ENCODE measurements around the gene LMOD1.
"Not testable (repeated sequence)": the region's sequence is repeated elsewhere in the genome, so short reads cannot be mapped to it uniquely, and the experiment has no call there.

Gene LMOD1

GRCh38 chr1:201945863-201946223 lies 505 bp downstream of the LMOD1 start:
- no peak for DNase-seq

GRCh38 chr1:201945157-201945556 lies 1.2 kb downstream of the LMOD1 start:
- no peak for DNase-seq

DNA sequence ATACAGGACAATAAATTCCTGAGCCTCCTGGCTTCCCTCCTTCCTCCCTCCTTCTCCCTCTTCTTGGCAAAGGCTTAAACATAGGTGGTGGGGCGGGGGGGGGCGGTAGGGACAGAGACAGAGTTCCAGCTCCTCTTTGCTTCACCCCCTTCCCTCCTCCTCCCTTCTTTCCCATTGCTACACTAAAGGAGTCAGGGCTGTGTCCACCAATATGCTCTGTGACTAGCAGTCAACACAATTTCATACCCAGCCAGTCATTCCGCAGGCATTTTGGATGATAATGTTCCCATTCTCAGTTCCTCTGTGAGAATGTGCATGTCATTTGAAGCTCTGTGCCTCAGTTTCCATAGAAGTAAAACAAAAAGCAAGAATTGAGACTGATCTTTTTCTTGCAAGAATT lies 1.7 kb downstream of the LMOD1 start:
- DNase-seq: no peak

DNA sequence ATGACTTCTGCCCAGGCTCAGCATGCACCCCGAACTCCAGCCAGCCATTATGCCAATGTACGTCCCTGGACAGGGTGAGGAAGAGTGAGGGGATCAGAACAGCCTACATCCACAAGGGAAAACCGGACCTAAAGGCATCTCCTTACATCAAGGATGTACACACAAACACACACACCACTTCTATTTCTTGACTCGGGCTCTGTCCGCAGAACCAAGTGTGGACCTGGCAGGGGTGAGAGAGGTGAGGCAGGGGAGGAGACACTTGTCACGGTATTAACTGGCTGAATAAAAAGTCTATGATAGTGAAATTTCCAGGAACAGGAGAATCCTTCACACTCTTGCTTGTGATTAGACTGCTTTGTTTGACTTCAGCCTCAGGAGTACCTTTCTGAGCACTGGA lies 2.3 kb downstream of the LMOD1 start:
- no peak for DNase-seq

- no peak for DNase-seq
Measured at GRCh38 chr1:201942129-201942495, 4.2 kb downstream of the LMOD1 start.

DNA sequence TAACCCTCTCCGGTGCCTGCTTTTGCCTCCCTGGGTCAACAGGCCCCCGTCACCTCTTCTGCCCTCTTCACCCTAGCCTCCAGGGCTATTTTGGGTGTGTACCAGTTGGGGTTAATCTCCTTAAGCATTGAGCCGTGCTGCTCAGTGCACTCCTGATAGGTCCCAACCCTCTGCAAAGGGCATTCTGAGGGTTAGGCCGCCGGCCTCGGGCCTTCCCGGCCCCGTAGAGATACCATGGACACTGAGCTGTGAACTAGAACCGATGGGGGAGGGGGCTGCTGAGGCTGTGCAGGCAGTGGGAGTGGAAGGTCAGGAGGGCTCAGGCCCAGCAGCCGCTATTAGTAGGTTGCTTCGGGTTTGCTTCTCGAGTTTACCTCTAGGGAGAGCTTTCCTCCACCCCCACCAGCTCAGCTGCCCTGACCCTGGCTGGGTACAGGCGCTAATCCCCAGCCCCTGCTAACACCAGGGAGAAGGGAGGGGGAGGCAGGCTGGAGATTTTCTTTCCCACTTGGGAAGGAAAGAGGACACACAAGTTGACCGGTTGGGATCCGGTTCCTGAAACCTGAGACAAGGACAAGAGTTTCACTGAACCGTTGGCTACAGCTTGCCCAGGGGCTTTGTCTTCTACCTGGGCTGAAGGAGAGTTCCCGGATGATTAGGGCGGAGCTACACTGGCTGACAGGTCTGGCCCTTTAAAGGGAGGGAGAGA lies 4.8 kb downstream of the LMOD1 start:
- no peak for DNase-seq

DNA sequence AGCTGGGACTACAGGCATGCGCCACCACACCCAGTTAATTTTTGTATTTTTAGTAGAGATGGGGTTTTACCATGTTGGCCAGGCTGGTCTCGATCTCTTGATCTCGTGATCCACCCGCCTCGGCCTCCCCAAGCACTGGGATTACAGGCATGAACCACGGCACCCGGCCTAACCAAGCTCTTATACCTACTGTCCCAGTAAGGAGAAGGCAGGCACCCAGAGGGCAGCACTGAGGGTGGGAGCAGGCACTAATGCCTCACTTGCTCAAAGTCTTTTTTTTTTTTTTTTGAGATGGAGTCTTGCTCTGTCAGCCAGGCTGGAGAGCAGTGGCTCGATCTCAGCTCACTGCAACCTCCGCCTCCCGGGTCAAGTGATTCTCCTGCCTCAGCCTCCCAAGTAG lies 6.0 kb downstream of the LMOD1 start:
- DNase-seq: not testable (repeated sequence)

- no peak for DNase-seq
Measured at GRCh38 chr1:201939574-201939973, 6.8 kb downstream of the LMOD1 start.

- no peak for DNase-seq
Measured at GRCh38 chr1:201939148-201939547, 7.2 kb downstream of the LMOD1 start.

GRCh38 chr1:201938440-201939035 lies 7.8 kb downstream of the LMOD1 start:
- no peak for DNase-seq

GRCh38 chr1:201937624-201938213 lies 8.6 kb downstream of the LMOD1 start:
- DNase-seq: peak; percentile 38

GRCh38 chr1:201933840-201934430 lies 12.4 kb downstream of the LMOD1 start:
- DNase-seq: no peak

DNA sequence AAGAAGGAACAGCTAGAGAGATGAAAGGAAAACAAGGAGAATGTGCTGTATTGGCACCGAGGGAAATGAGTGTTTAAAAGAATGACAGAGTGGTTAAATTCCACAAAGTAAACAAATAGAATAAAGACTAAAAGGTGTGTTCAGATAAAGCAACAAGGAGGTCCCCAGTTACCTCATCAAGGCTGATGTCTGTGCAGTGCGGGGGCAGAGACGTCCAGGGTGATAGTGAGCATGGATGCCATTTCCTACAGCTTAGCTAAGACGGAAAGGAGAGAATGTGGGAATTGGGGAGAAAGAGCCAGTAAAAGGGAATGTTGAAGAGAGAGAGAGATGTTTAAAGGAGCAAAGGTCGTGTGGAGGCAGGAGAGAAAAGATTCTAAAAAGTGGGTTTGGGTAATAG lies 15.5 kb downstream of the LMOD1 start:
- DNase-seq: no peak

GRCh38 chr1:201930137-201930536 lies 16.2 kb downstream of the LMOD1 start:
- DNase-seq: no peak

DNA sequence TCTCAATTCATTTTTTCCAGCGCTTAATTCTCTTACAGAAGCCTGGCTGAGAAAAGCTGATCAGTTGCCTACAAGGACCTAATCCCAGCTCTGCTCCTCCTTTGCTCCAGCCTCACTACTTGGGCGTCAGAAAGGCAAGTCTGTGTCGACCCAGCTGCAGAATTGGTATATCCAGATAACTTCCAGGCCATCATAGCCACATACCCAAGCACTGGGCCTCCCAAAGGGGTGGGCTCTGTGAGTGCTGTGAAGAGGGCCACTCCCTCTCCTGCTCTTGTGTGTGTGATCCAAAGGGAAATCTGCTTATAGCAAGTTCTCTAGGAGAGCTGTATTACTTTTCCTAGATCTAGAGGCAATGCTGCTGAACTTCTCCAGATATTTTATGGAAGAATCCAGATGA lies 18.1 kb downstream of the LMOD1 start:
- DNase-seq: no peak

DNA sequence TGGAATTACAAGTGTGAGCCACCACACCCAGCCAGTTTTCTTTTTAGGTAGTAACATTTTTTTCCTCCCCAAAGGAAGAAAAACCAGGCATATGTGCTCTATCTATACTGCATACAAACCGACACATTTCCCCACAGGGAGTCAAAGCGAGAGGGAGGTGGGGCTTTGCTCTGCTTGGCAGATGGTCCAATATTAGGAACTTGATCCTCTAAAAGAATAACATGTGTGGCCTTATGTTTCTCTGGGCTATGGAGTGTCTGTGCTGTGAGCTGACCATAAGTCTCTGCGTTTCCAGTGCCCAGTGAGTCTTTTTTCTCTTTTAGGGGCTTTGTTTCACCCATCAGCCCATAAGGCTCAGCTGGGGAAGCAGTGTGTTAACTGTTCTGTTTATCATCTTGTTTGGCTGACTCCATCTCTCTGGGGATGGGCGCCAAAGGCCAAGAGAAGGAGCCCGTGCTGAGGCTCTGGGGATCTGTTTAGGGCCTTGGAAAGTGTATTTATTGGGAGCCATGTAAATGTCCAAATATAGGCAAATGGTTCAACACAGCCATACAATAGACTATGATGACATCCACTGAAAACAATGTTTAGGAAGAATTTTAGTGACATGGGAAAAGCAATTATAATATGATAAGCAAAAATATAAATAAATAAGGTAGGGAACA lies 20.2 kb downstream of the LMOD1 start:
- no peak for DNase-seq

GRCh38 chr1:201925301-201925567 lies 21.1 kb downstream of the LMOD1 start:
- DNase-seq: no peak

DNA sequence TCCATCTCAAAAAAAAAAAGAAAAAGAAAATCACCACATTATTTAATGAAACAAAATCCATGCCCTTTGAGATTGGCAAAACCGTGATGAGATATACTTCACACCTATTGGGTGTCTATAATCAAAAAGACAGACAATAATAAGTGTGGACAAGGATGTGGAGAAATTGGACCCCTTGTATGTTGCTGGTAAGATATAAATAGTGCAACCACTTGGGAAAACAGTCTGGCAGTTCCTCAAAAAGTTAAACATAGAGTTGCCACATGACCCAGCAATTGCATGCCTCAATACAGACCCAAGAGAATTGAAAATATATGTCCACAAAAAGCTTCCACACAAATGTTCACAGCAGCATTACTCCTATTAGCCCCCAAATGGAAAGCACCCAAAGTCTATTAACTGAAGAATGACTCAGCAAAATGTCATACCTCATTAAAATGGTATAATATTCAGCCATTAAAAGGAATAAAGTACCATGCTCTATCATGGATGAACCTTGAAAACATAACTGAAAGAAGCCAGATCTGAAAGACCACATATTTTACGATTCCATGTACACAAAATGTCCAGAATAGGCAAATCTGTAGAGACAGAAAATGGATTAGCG lies 24.3 kb downstream of the LMOD1 start:
- no peak for DNase-seq

DNA sequence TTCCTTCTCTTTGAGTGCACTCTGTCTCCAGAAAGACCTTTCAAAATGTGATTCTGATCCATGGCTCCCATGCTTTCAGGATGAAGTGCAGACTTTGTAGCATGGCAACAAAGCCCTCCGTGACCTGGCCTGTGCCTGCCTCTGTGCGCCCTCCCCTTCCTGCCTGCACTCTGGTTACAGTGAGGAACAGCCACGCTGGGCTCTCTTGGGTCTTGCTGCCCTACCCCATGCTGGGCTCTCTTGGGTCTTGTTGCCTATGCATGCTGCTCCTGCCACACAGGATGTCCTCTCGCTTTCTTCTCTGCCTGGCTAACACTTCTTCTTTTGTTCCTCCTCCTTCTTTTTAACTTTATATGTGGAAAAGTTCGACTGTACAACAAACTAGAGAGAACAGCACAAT lies 28.0 kb downstream of the LMOD1 start:
- DNase-seq: no peak

DNA sequence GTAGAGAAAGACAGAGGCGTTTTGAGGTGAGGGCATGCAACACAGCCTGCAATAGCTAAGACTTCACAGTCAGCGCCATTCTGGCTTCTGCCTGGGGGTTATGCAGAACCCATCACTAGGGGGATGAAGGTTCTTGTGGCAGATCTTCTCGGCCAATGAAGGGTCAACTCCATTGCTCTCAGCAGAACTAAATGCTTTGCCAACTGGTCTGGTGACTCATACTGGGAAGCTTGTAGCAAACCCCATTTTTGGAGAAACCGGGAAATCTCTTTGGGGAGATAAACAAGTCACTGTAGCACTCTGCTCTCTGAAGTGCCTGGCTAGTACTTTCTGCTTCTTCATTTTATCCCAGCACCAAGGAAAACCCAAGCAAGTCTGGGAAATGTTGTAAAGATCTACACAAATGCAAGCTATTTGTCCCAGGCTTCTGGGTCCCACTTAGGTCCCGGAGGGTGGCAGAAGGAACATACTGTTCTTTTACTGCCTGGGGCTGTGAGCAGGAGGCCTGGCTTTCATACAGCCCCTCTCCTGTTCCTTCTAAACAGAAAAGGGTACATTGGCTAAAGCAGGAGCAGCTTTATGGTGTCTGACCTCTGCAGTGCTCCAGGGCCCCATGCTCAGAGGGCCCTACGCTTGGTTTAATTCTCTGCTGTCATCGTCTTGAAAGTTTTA lies 28.9 kb downstream of the LMOD1 start:
- no peak for DNase-seq

GRCh38 chr1:201916649-201917249 lies 29.6 kb downstream of the LMOD1 start:
- no peak for DNase-seq

DNA sequence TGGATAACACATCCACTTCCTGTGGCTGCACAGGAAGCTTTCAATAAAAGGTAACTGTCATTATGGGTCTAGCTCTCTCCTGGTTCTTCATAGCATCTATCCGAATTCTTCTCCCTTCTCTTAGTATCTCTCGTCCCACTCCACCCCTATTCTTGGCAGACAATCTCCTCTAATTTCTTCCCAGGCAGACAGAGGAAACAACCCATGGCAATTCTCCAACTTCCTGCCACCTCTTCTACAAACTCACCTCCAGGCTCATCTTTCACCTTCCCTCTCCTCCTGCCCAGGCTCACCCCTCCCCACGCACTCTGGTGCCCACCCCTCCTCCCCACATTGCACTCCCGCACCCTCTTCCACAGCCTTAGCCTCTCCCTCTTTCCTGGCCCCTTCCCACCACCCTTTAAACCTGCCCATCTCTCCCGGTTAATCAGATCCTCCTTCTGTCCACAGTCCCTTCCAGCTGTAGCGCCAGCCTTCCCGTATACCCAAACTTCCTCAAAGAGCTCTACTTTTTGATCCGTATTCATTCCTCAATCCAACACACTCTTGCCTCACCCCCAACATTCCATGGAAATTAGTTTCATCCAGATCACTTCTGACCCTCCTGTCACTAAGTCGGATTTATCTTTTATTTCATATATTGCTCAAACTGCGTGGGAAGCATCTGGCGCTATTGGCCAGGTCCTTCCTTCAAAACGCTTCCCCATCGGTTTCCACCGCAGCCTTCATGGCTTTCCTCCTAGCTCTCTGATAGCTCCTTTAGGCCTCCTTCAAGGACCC lies 31.7 kb downstream of the LMOD1 start:
- no peak for DNase-seq

Measured in inflammatory macrophage treated with lipopolysaccharide for 4 hours (primary cell).